Astrocyte (in vitro differentiated cells and primary cell): ENCODE results near the gene DCHS2. TPM values are rescaled to one million over a fixed set of nuclear protein-coding genes. Genes with fewer than 3 reads are reported as not detected.

Experiments
- DNase-seq: peaks from one replicate; pipeline ENCODE4 v3.0.0-alpha.2; 2010; ENCODE audit warnings: low read depth
- FAIRE-seq: peaks from 2 replicates; lab custom pipeline; 2011; peaks lifted over from hg19 to GRCh38; lab: Jason Lieb, UNC
- H2AFZ ChIP-seq: 2 replicates; pipeline ENCODE4 v1.6.0; 2012; ENCODE audit warnings: low read depth, low read length, inconsistent platforms
- H3K27ac ChIP-seq: 2 replicates; pipeline ENCODE4 v1.5.1; 2011; ENCODE audit warnings: low read depth, low read length, inconsistent platforms
- H3K27me3 ChIP-seq: 2 replicates; pipeline ENCODE4 v1.6.0; 2011; ENCODE audit warnings: low read length, inconsistent platforms; ENCODE audit not compliant: insufficient read depth
- H3K36me3 ChIP-seq: 2 replicates; pipeline ENCODE4 v1.5.1; 2011; ENCODE audit warnings: low read length, inconsistent platforms; ENCODE audit not compliant: insufficient read depth
- H3K4me1 ChIP-seq: 2 replicates; pipeline ENCODE4 v1.5.1; 2011; ENCODE audit warnings: low read length, inconsistent platforms; ENCODE audit not compliant: insufficient read depth
- H3K4me2 ChIP-seq: 2 replicates; pipeline ENCODE4 v1.6.0; 2012; ENCODE audit warnings: low read length, inconsistent platforms
- H3K4me3 ChIP-seq: 2 replicates; pipeline ENCODE4 v1.5.1; 2011; ENCODE audit warnings: low read depth, mild to moderate bottlenecking, low read length, inconsistent platforms; ENCODE audit not compliant: insufficient read depth
- H3K79me2 ChIP-seq: 2 replicates; pipeline ENCODE4 v1.6.0; 2012; ENCODE audit warnings: mild to moderate bottlenecking, low read length, inconsistent platforms; ENCODE audit not compliant: insufficient read depth
- H3K9ac ChIP-seq: 2 replicates; pipeline ENCODE4 v1.6.0; 2012; ENCODE audit warnings: mild to moderate bottlenecking, low read length, inconsistent platforms
- H3K9me3 ChIP-seq: 2 replicates; pipeline ENCODE4 v1.5.1; 2012; ENCODE audit warnings: low read depth, mild to moderate bottlenecking, low read length, inconsistent platforms; ENCODE audit not compliant: insufficient read depth
- H4K20me1 ChIP-seq: 2 replicates; pipeline ENCODE4 v1.6.0; 2012; ENCODE audit warnings: low read length, inconsistent platforms; ENCODE audit not compliant: insufficient read depth
- H3K27ac Mint-ChIP-seq: one replicate; pipeline ENCODE4 v1.8.0; 2021; ENCODE audit warnings: mild to moderate bottlenecking, mixed read lengths; ENCODE audit not compliant: unreplicated experiment
- H3K27me3 Mint-ChIP-seq: one replicate; pipeline ENCODE4 v1.8.0; 2021; ENCODE audit warnings: low read depth, mixed read lengths; ENCODE audit not compliant: unreplicated experiment
- H3K36me3 Mint-ChIP-seq: one replicate; pipeline ENCODE4 v1.8.0; 2021; ENCODE audit warnings: low read depth, mixed read lengths; ENCODE audit not compliant: unreplicated experiment
- H3K4me1 Mint-ChIP-seq: one replicate; pipeline ENCODE4 v1.8.0; 2021; ENCODE audit warnings: low read depth, mixed read lengths; ENCODE audit not compliant: unreplicated experiment
- H3K4me3 Mint-ChIP-seq: one replicate; pipeline ENCODE4 v1.8.0; 2021; ENCODE audit warnings: mild to moderate bottlenecking, moderate library complexity, mixed read lengths; ENCODE audit not compliant: unreplicated experiment
- H3K9me3 Mint-ChIP-seq: one replicate; pipeline ENCODE4 v1.8.0; 2021; ENCODE audit warnings: mild to moderate bottlenecking, mixed read lengths; ENCODE audit not compliant: unreplicated experiment
- CTCF ChIP-seq: IDR thresholded peaks from 2 replicates; pipeline ENCODE4 v1.5.1; 2011; ENCODE audit warnings: low read depth, mild to moderate bottlenecking, inconsistent platforms, low read length, moderate library complexity; ENCODE audit not compliant: insufficient read depth
- EZH2 ChIP-seq: IDR thresholded peaks from 2 replicates; pipeline ENCODE4 v1.6.1; 2012; ENCODE audit warnings: mild to moderate bottlenecking, low read length, inconsistent platforms; ENCODE audit not compliant: insufficient read depth
- total RNA-seq: library from RNA; stranded (reverse); gene quantifications from 2 replicates; pipeline ENCODE4 v1.2.1, GENCODE V29; 2021

The DCHS2 gene
- total RNA-seq, 1 donor from 2014 or later: 0.25 TPM

DNA sequence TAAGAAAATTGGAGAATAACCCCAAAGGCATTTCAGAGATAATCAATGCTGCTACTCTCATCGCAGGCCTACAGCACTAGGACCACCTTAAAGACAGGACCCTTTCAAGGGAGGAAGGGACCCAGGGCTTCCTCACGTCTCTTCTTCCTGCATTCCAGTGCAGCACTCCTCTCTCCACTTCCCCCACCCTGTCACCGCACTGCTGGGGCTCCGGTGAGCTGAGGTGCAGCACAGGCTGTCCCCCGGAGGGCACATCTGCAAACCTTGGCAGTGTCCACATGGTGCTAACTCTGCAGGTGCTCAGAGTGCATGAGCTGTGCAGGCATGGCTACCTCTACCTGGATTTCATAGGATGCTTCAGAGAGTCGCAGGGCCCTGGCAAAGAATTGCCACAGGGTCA lies 305.6 kb downstream of the DCHS2 start:
- Histone ChIP-seq H3K4me3 (no peak overlapping the region), H3K79me2 (no peaks in the 10 kb centered on the region), H2AFZ (no peak overlapping the region), H3K9me3 (no peaks in the 10 kb centered on the region), H3K27me3 (no peaks in the 10 kb centered on the region), H4K20me1 (no peaks in the 10 kb centered on the region), H3K4me2 (no peak overlapping the region), H3K4me1 (no peaks in the 10 kb centered on the region), H3K9ac (no peak overlapping the region), H3K27ac (no peak overlapping the region), H3K36me3 (no peaks in the 10 kb centered on the region)
- TF ChIP-seq CTCF: no peak
- no peak for TF ChIP-seq EZH2
- DNase-seq: no peak
- H3K4me3 Mint-ChIP-seq: no peak overlapping the region
- FAIRE-seq: no peak
- H3K27me3 Mint-ChIP-seq: no peaks in the 10 kb centered on the region
- peaks cover 1% of the 10 kb centered on the region for H3K36me3 Mint-ChIP-seq
- no peaks in the 10 kb centered on the region for H3K9me3 Mint-ChIP-seq
- H3K4me1 Mint-ChIP-seq: peaks cover 13% of the 10 kb centered on the region
- no peak overlapping the region for H3K27ac Mint-ChIP-seq

- Mint-ChIP-seq H3K36me3 (peaks cover 1% of the 10 kb centered on the region), H3K9me3 (no peaks in the 10 kb centered on the region), H3K27ac (no peak overlapping the region), H3K4me1 (peaks cover 9% of the 10 kb centered on the region), H3K4me3 (no peak overlapping the region), H3K27me3 (no peaks in the 10 kb centered on the region)
- no peak for FAIRE-seq
- no peak overlapping the region for H3K9ac ChIP-seq
- TF ChIP-seq CTCF: no peak
- TF ChIP-seq EZH2: no peak
- no peak overlapping the region for H2AFZ ChIP-seq
- H3K36me3 ChIP-seq: no peaks in the 10 kb centered on the region
- no peaks in the 10 kb centered on the region for H3K79me2 ChIP-seq
- no peaks in the 10 kb centered on the region for H4K20me1 ChIP-seq
- no peak overlapping the region for H3K4me3 ChIP-seq
- H3K27me3 ChIP-seq: no peaks in the 10 kb centered on the region
- no peaks in the 10 kb centered on the region for H3K9me3 ChIP-seq
- H3K4me2 ChIP-seq: no peak overlapping the region
- DNase-seq: no peak
- H3K4me1 ChIP-seq: no peaks in the 10 kb centered on the region
- H3K27ac ChIP-seq: no peak overlapping the region
These were observed 307.4 kb downstream of the DCHS2 start for GRCh38 chr4:154184238-154184637.

- Mint-ChIP-seq H3K36me3 (peaks cover 1% of the 10 kb centered on the region), H3K4me3 (no peak overlapping the region), H3K4me1 (peaks cover 9% of the 10 kb centered on the region), H3K27ac (no peak overlapping the region), H3K9me3 (no peaks in the 10 kb centered on the region), H3K27me3 (no peaks in the 10 kb centered on the region)
- Histone ChIP-seq H3K79me2 (no peaks in the 10 kb centered on the region), H3K9me3 (no peaks in the 10 kb centered on the region), H4K20me1 (no peaks in the 10 kb centered on the region), H2AFZ (no peak overlapping the region), H3K4me3 (no peak overlapping the region), H3K27ac (no peak overlapping the region), H3K9ac (no peak overlapping the region), H3K4me2 (no peak overlapping the region), H3K27me3 (no peaks in the 10 kb centered on the region), H3K36me3 (no peaks in the 10 kb centered on the region), H3K4me1 (no peaks in the 10 kb centered on the region)
- DNase-seq (no peak), FAIRE-seq (no peak)
- no peak for TF ChIP-seq EZH2
- no peak for TF ChIP-seq CTCF
These were observed 308.3 kb downstream of the DCHS2 start for GRCh38 chr4:154183264-154183663.

Other genes with a start within 250 kb of the DCHS2 start
- 77.4 and 81.3 TPM in 2 replicates for gene PLRG1, start 58.6 kb upstream of the DCHS2 start, total RNA-seq
- gene FGB, start 71.2 kb upstream of the DCHS2 start, total RNA-seq: 2.8 and 3.0 TPM in 2 replicates
- gene FGA, start 98.9 kb upstream of the DCHS2 start, total RNA-seq: not detected in 2 replicates
- gene FGG, start 120.9 kb upstream of the DCHS2 start, total RNA-seq: not detected in 2 replicates